SJSA1 (cell line): ENCODE measurements around the gene NCK1. TPM values are rescaled to one million over a fixed set of nuclear protein-coding genes. Genes with fewer than 3 reads are reported as not detected.
"Not testable (repeated sequence)": the region's sequence is repeated elsewhere in the genome, so short reads cannot be mapped to it uniquely, and the experiment has no call there.

ENCODE experiments used
- DNase-seq, 2 experiments: peaks; one replicate each; pipeline ENCODE4 v3.0.0-alpha.2; 2015 to 2020; ENCODE audit warnings: low spot score in 2 of 2, low read depth in 1 of 2
- H3K27ac ChIP-seq: fragments of 250-450 bp; sonication (Bioruptor Pico); 2 replicates; pipeline ENCODE4 v1.5.1; 2020; ENCODE audit warnings: mild to moderate bottlenecking, moderate library complexity
- H3K27me3 ChIP-seq: fragments of 250-450 bp; sonication (Bioruptor Pico); replicated peaks from 2 replicates; pipeline ENCODE4 v1.5.1; 2020; ENCODE audit warnings: mild to moderate bottlenecking, moderate library complexity
- H3K36me3 ChIP-seq: fragments of 250-450 bp; sonication (Bioruptor Pico); 2 replicates; pipeline ENCODE4 v1.5.1; 2020; ENCODE audit warnings: mild to moderate bottlenecking
- H3K4me1 ChIP-seq: fragments of 250-450 bp; sonication (Bioruptor Pico); replicated peaks from 2 replicates; pipeline ENCODE4 v1.6.1; 2021; ENCODE audit warnings: mild to moderate bottlenecking
- H3K4me3 ChIP-seq: fragments of 250-450 bp; sonication (Bioruptor Pico); 2 replicates; pipeline ENCODE4 v1.5.1; 2020; ENCODE audit warnings: mild to moderate bottlenecking
- H3K9me3 ChIP-seq: fragments of 250-450 bp; sonication (Bioruptor Pico); replicated peaks from 2 replicates; pipeline ENCODE4 v1.5.1; 2020; ENCODE audit warnings: mild to moderate bottlenecking
- total RNA-seq: library from RNA; depleted of rRNA; stranded (reverse); fragments of >200 nt; shearing (Covaris generic); gene quantifications from 2 replicates; pipeline ENCODE4 v1.2.3, GENCODE V29; 2014

NCK1 gene
- total RNA-seq, 1 experiment from 2014 or later: 42.2 TPM

DNA sequence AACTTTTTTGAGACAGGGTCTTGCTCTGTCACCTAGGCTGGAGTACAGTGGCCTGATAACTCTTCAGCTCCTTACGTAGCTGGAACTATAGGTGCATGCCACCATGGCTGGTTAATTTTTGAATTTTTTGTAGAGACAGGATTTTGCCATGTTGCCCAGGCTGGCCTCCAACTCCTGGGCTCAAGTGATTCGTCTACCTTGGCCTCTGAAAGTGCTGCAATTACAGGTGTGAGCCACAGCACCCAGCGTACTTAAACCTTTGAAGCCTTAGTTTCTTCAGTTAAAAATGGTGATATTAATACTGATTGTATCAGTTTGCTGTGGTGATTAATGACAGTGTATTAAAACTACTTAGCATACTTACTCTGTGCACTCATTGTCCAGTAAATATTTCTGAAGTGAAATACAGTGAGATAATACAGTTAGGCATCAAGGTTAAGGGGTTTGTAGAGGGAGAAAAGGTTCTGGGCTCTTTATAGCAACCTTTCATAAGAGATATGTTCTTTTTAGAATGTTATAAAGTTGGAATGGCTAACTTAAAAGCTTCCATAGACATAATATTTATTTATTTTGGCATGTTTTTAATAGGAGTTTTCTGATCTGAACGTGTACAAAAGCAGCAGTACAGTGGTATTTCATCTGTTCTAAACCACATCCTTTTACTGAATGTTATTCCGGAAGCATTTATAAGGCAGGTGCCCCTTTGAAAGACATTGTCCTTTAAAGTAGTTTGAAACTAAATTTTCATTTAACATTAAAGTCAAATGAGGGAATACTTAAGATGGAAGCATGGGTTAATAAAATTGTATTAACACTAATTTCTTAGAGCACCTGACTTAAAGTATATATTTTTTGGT is 23.6 kb downstream of the NCK1 start:
- H3K4me1 ChIP-seq: no peaks in the 10 kb centered on the region
- no peak overlapping the region for H3K4me3 ChIP-seq
- H3K27me3 ChIP-seq: no peaks in the 10 kb centered on the region
- H3K36me3 ChIP-seq: peaks cover 10% of the 10 kb centered on the region
- no peaks in the 10 kb centered on the region for H3K9me3 ChIP-seq
- no peak overlapping the region for H3K27ac ChIP-seq
- no peak for DNase-seq

DNA sequence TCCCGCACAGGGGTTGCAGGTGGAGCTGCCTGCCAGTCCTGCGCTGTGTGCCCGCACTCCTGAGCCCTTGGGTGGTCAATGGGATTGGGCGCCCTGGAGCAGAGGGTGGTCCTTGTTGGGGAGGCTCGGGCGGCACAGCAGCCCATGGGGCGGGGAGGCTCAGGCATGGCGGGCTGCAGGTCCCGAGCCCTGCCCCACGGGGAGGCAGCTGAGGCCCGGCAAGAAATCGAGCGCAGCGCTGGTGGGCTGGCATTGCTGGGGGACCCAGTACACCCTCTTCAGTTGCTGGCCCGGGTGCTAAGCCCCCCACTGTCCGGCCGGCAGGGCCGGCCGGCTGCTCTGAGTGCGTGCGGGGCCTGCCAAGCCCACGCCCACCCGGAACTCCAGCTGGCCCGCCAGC is 27.9 kb downstream of the NCK1 start:
- peaks cover 28% of the 10 kb centered on the region for H3K4me1 ChIP-seq
- no peak overlapping the region for H3K27ac ChIP-seq
- peaks cover 14% of the 10 kb centered on the region for H3K36me3 ChIP-seq
- DNase-seq: no peak
- H3K27me3 ChIP-seq: no peaks in the 10 kb centered on the region
- no peak overlapping the region for H3K4me3 ChIP-seq
- H3K9me3 ChIP-seq: 0 out of 2 replicates have a peak, but pooled peaks cover 2% of the 10 kb centered on the region

DNA sequence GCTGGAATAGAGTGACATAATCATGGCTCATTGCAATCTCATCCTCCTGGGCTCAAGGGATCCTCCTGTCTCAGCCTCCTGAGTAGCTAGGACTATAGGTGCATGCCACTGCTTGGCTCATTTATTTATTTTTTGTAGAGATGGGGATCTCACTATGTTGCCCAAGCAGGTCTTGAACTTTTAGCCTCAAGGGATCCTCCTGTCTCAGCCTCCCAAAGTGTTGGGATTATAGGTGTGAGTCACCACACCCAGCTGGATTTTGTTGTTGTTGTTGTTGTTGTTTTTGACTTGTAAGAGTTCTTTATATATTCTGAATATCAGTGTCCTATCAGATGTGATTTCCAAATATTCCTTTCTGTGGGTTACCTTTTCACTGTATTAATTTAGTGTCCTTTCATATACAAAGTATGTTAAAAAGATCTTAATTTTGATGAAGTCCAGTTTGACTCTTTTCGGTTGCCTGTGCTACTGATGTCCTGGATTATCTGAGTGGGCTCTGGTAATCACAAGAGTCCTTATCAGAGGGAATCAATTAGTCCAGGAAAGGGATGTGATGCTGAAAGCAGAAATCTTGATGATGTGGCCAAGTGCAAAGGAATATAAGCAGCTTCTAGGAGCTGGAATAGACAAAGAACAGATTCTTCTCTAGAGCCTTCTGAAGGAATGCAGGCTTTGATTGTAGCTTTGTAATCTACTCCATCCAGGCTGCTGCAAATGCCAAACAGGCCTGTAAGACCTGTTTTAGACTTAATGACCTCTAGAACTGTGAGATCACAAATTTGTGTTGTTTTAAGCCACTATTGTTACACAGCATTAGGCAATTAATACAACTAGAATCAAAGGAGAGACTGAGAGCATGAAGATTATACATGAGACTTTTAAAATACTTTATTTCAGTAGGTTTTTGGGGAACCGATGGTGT is 30.2 kb downstream of the NCK1 start:
- DNase-seq: no peak
- Histone ChIP-seq H3K4me3 (no peak overlapping the region), H3K27ac (no peak overlapping the region), H3K27me3 (no peaks in the 10 kb centered on the region), H3K4me1 (peaks cover 33% of the 10 kb centered on the region), H3K36me3 (peaks cover 14% of the 10 kb centered on the region), H3K9me3 (0 out of 2 replicates have a peak, but pooled peaks cover 2% of the 10 kb centered on the region)

DNA sequence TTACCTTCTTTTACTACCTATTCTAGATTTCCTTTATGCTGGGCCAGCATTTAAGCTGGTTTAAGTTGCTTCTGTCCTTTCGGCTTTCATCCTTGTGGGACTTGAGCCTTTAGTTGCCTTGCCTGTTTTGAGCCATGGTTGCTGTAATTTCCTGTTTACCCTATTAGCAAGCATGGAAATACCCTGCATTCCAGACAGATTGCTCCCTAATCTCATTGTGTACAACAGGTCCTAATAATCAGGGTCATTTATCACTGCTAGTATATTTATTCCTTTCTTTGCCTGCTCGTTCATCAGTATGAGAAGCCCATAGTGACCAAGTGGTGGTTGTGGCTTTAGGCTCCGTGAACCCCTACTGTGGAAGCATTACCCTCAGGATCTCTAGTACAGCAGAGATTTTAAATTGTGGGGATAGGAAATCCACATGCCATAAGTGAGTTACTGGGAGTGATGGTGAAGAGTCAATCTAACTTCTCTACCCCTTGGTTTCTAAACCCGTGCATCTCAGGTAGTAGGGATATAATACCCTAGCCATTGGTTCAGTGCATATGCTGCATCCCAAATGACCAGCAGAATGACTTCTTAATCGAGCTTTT is 31.9 kb downstream of the NCK1 start:
- Histone ChIP-seq H3K4me1 (peaks cover 44% of the 10 kb centered on the region), H3K9me3 (0 out of 2 replicates have a peak, but pooled peaks cover 2% of the 10 kb centered on the region), H3K27ac (peak overlapping the region; percentile 73), H3K4me3 (no peak overlapping the region), H3K27me3 (no peaks in the 10 kb centered on the region), H3K36me3 (peaks cover 14% of the 10 kb centered on the region)
- DNase-seq: peak; percentile 46 to 65

DNA sequence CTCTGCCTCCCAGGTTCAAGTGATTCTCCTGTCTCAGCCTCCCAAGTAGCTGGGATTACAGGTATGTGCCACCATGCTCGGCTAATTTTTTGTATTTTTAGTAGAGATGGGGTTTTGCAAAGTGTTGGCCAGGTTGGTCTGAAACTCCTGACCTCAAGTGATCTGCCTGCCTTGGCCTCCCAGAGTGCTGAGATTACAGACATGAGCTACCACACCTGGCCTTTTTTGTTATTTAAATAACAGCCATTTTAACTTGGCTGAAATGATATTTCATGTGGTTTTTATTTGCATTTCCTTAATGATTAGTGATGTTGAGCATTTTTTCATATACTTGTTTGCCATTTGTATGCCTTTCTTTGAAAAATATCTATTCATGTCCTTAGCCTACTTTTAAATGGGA is 35.2 kb downstream of the NCK1 start:
- H3K36me3 ChIP-seq, H3K9me3 ChIP-seq, DNase-seq, H3K4me3 ChIP-seq, H3K27ac ChIP-seq, H3K27me3 ChIP-seq: not testable (repeated sequence)
- peaks cover 55% of the 10 kb centered on the region for H3K4me1 ChIP-seq

DNA sequence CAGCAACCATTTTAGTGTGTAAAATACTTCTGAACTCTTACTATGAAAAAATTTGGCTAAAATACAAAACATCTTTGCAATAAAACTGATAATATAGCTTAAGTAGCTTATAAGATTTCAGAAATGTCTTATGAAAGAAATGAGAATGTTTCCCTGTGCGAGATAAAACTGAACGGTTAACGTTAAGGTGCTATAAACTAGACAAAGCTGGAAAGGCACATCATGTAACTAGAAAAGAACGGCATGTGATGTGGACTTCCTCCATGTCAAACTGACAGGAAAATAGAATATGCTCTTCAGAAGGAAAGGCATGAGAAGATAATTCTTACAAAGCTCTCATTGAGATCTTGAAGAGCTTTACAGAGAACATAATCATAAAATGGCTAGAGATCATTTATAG is 36.5 kb downstream of the NCK1 start:
- Histone ChIP-seq H3K4me1 (peaks cover 41% of the 10 kb centered on the region), H3K27ac (no peak overlapping the region), H3K4me3 (no peak overlapping the region), H3K36me3 (peaks cover 7% of the 10 kb centered on the region), H3K9me3 (peaks cover 4% of the 10 kb centered on the region; the same call in 1 of the 2 replicates), H3K27me3 (no peaks in the 10 kb centered on the region)
- no peak for DNase-seq

DNA sequence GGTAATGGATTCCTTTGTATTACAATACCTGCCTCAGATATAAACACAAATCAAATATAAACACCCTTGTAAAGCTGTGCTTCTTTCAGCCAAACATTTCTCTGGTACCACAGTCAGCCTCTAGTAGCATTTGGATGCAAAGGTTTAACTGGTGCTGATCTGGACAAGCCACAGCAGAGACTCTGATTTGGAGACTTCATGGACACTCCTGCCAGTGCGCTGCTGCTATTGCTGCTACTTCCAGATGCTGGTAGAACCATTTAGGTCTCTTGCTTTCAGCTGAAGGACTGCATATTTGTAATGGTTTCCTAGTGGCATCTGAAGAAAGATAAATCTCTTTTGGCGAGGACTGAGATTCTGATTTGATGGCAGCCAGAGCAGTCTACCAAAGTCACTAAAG is 36.9 kb downstream of the NCK1 start:
- no peak for DNase-seq
- H3K36me3 ChIP-seq: peaks cover 7% of the 10 kb centered on the region

DNA sequence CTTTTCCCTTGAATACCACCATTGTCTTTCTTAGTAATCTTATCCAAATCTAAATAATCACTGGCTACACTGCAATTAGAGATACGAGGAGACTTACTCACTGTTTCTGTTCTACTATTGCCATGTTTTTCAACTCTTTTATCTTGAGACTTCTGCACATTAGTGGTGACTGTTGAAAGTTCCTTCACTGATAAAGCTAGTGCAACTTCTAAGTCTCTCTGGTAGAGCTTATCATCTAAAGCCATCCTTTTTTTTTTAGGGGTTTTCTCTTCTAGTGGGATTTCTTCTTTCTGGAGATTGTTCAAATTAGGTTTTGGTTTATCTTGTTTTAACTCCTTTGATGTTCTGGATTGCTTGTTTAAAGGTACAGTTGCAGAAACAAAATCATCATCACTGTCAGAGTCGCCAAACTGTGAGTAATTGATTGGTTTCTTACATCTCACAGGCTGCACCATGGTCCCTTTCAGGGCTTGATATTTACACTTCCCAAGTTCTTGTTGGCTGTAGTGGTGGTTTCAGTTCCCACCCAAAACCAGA is 37.7 kb downstream of the NCK1 start:
- Histone ChIP-seq H3K27ac (no peak overlapping the region), H3K4me1 (peaks cover 30% of the 10 kb centered on the region), H3K27me3 (no peaks in the 10 kb centered on the region), H3K9me3 (peaks cover 8% of the 10 kb centered on the region; the same call in 1 of the 2 replicates), H3K36me3 (peaks cover 7% of the 10 kb centered on the region), H3K4me3 (no peak overlapping the region)
- peak in 1 of 2 experiments; percentile 23 for DNase-seq

More for the DNA sequence above, 36.9 kb downstream of the NCK1 start:
- Histone ChIP-seq H3K4me3 (no peak overlapping the region), H3K4me1 (peaks cover 37% of the 10 kb centered on the region), H3K9me3 (peaks cover 4% of the 10 kb centered on the region; the same call in 1 of the 2 replicates), H3K27me3 (no peaks in the 10 kb centered on the region), H3K27ac (no peak overlapping the region)

DNA sequence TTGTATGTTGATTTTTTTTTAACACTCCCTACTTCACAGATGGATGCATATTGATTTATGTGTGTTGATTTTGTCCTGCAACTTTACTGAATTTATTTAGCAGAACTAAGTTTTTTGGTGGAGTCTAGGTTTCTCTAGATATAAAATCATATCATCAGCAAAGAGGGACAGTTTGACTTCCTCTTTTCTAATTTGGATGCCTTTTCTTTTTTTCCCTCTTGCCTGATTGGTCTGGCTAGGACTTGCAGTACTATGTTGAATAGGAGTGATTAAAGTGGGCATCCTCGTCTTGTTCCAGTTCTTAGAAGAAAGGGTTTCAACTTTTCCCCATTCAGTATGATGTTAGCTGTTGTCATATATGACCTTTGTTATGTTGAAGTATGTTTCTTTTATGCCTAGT is 38.7 kb downstream of the NCK1 start:
- H3K9me3 ChIP-seq, H3K27ac ChIP-seq, H3K27me3 ChIP-seq, H3K4me3 ChIP-seq, DNase-seq, H3K36me3 ChIP-seq: not testable (repeated sequence)
- peaks cover 27% of the 10 kb centered on the region for H3K4me1 ChIP-seq

DNA sequence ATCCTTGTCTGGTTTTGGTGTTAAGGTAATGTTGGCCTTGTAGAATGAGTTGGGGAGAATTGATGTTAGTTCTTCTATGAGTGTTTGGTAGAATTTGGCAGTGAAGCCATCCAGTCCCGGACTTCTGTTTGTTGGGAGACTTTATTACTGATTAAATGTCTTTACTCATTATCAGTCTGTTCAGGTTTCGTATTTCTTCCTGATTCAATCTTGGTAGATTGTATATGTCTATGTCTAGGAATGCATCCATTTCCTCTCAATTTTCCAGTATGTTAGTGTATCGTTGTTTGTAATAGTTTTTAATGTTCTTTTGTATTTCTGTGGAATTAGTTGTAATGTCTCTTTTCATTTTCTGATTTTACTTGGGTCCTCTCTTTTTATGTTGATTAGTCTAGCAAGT is 39.4 kb downstream of the NCK1 start:
- Histone ChIP-seq H3K4me1 (peaks cover 27% of the 10 kb centered on the region), H3K9me3 (peaks cover 8% of the 10 kb centered on the region; the same call in 1 of the 2 replicates)

DNA sequence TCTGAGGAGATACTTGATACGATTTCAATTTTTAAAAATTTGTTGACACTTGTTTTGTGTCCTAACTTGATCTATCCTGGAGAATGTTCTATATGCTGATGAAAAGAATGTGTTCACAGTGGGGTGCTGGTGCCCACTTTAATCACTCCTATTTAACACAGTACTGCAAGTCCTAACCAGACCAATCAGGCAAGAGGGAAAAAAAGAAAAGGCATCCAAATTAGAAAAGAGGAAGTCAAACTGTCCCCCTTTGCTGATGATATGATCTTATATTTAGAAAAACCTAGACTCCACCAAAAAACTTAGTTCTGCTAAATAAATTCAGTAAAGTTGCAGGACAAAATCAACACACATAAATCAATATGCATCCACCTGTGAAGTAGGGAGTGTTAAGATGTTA is 40.5 kb downstream of the NCK1 start:
- H3K27ac ChIP-seq, H3K4me3 ChIP-seq, H3K9me3 ChIP-seq, DNase-seq, H3K27me3 ChIP-seq: not testable (repeated sequence)
- Histone ChIP-seq H3K36me3 (peaks cover 11% of the 10 kb centered on the region), H3K4me1 (peaks cover 18% of the 10 kb centered on the region)

More for the DNA sequence above, 39.4 kb downstream of the NCK1 start:
- DNase-seq: no peak
- peaks cover 11% of the 10 kb centered on the region for H3K36me3 ChIP-seq
- no peak overlapping the region for H3K27ac ChIP-seq
- no peaks in the 10 kb centered on the region for H3K27me3 ChIP-seq
- H3K4me3 ChIP-seq: no peak overlapping the region

DNA sequence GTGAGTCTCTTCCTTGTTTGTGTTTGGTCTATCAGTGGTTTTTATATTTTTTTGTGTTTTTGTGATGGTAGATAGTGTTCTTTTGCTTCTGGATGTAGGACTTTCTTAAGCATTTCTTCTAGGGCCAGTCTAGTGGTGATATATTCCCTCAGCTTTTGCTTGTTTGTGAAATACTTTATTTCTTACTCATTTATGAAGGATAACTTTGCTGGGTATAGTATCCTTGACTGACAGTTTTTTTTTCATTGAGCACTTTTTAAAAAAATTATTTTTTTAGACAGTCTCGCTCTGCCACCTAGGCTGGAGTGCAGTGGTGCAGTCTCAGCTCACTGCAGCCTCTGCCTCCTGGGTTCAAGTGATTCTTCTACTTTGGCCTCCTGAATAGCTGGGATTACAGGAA is 41.9 kb downstream of the NCK1 start:
- Histone ChIP-seq H3K27ac (no peak overlapping the region), H3K36me3 (peaks cover 11% of the 10 kb centered on the region), H3K4me1 (peaks cover 12% of the 10 kb centered on the region), H3K9me3 (peaks cover 8% of the 10 kb centered on the region; the same call in 1 of the 2 replicates), H3K4me3 (no peak overlapping the region), H3K27me3 (no peaks in the 10 kb centered on the region)
- no peak for DNase-seq

DNA sequence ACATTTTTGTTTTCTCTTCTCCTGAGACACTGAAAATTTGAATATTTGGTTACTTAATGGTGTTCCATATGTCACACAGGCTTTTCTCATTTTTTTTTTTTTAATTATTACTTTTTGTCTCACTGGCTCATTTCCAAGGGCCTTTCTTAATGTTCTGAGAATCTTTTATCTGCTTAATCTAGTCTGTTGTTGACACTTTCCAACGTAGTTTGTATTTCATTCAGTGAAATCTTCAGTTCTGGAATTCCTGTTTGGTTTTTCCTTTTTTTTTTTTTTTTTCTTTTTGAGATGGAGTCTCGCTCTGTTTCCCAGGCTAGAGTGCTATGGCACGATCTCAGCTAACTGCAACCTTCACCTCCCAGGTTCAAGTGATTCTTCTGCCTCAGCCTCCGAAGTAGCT is 42.7 kb downstream of the NCK1 start:
- no peaks in the 10 kb centered on the region for H3K27me3 ChIP-seq
- peaks cover 4% of the 10 kb centered on the region for H3K4me1 ChIP-seq
- no peak for DNase-seq
- H3K4me3 ChIP-seq: no peak overlapping the region
- H3K27ac ChIP-seq: no peak overlapping the region
- peaks cover 8% of the 10 kb centered on the region; the same call in 1 of the 2 replicates for H3K9me3 ChIP-seq
- H3K36me3 ChIP-seq: peaks cover 10% of the 10 kb centered on the region
